HEK293 (cell line): ENCODE data around the gene ZC2HC1C.

Source experiments
- HOXA7 ChIP-seq: sonication (generic); formaldehyde crosslinking; IDR thresholded peaks from 2 replicates; pipeline ENCODE4 v1.8.1; 2022; ENCODE audit warnings: missing genetic modification reagents, borderline replicate concordance
- HOXD13 ChIP-seq: sonication (generic); formaldehyde crosslinking; IDR thresholded peaks from 2 replicates; pipeline ENCODE4 v1.8.0; 2022; ENCODE audit warnings: missing genetic modification reagents, borderline replicate concordance
- KLF16 ChIP-seq: fragments of 450-650 bp; formaldehyde crosslinking; IDR thresholded peaks from 2 replicates; pipeline ENCODE4 v1.5.1; 2017; ENCODE audit warnings: missing biosample characterization, missing genetic modification characterization
- OVOL3 ChIP-seq: fragments of 450-650 bp; formaldehyde crosslinking; IDR thresholded peaks from 2 replicates; pipeline ENCODE4 v1.5.1; 2016; ENCODE audit warnings: missing biosample characterization, missing genetic modification characterization
- TCF7L2 ChIP-seq: IDR thresholded peaks from 2 replicates; pipeline ENCODE4 v1.6.1; 2011; ENCODE audit warnings: low read depth, mild to moderate bottlenecking, inconsistent platforms, low read length, moderate library complexity, borderline replicate concordance
- ZBTB1 ChIP-seq: fragments of 450-650 bp; formaldehyde crosslinking; IDR thresholded peaks from 2 replicates; pipeline ENCODE4 v1.5.1; 2016; ENCODE audit warnings: missing biosample characterization, missing genetic modification characterization
- ZNF132 ChIP-seq: fragments of 450-650 bp; formaldehyde crosslinking; IDR thresholded peaks from 2 replicates; pipeline ENCODE4 v1.5.1; 2017; ENCODE audit warnings: missing biosample characterization, missing genetic modification characterization, borderline replicate concordance
- ZNF146 ChIP-seq: fragments of 450-650 bp; formaldehyde crosslinking; IDR thresholded peaks from 2 replicates; pipeline ENCODE4 v1.5.1; 2016; ENCODE audit warnings: missing biosample characterization, missing genetic modification characterization
- ZNF239 ChIP-seq: fragments of 450-650 bp; formaldehyde crosslinking; IDR thresholded peaks from 2 replicates; pipeline ENCODE4 v1.5.1; 2016; ENCODE audit warnings: missing biosample characterization, missing genetic modification characterization
- ZNF510 ChIP-seq: fragments of 450-650 bp; formaldehyde crosslinking; IDR thresholded peaks from 2 replicates; pipeline ENCODE4 v1.5.1; 2018; ENCODE audit warnings: mild to moderate bottlenecking, missing genetic modification characterization, missing biosample characterization; ENCODE audit not compliant: insufficient replicate concordance
- ZNF518A ChIP-seq: fragments of 450-650 bp; formaldehyde crosslinking; conservative IDR thresholded peaks from 2 replicates; pipeline ENCODE4 v1.5.1; 2016; ENCODE audit warnings: low read depth, missing biosample characterization, missing genetic modification characterization
- ZNF585B ChIP-seq: fragments of 450-650 bp; formaldehyde crosslinking; IDR thresholded peaks from 2 replicates; pipeline ENCODE4 v1.5.1; 2016; ENCODE audit warnings: missing biosample characterization, missing genetic modification characterization
- TF ChIP-seq, protein P1 (sequence below): fragments of 450-650 bp; formaldehyde crosslinking; IDR thresholded peaks from 2 replicates; pipeline ENCODE4 v1.5.1; 2016; ENCODE audit warnings: missing biosample characterization, missing genetic modification characterization
- TF ChIP-seq, protein P2 (sequence below): fragments of 450-650 bp; formaldehyde crosslinking; IDR thresholded peaks from 2 replicates; pipeline ENCODE4 v1.5.1; 2017; ENCODE audit warnings: missing biosample characterization, missing genetic modification characterization

DNA sequence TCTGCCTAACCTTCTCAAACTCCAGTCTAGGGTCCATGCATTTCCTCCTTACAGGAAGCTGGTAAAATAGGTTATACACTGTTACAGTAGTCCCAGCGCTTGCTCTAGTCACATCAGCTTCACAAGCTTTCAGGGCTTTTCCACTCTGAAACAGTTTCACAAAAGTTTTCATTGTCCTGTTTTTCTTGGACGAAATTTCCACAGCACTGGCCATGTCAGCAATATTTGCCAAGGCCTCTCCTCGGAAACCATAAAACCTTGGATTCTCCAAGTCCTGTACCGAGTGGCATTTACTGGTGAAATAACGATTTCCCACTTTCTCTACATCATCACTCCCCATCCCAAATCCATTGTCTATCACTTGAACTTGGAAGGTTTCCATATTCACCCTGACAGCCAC is 20.3 kb upstream of the ZC2HC1C start:
- TF ChIP-seq, protein P1, sequence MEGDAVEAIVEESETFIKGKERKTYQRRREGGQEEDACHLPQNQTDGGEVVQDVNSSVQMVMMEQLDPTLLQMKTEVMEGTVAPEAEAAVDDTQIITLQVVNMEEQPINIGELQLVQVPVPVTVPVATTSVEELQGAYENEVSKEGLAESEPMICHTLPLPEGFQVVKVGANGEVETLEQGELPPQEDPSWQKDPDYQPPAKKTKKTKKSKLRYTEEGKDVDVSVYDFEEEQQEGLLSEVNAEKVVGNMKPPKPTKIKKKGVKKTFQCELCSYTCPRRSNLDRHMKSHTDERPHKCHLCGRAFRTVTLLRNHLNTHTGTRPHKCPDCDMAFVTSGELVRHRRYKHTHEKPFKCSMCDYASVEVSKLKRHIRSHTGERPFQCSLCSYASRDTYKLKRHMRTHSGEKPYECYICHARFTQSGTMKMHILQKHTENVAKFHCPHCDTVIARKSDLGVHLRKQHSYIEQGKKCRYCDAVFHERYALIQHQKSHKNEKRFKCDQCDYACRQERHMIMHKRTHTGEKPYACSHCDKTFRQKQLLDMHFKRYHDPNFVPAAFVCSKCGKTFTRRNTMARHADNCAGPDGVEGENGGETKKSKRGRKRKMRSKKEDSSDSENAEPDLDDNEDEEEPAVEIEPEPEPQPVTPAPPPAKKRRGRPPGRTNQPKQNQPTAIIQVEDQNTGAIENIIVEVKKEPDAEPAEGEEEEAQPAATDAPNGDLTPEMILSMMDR (tag by site-specific recombination), result no peak
- TF ChIP-seq ZNF146 (tag by site-specific recombination), result no peak
- TF ChIP-seq ZNF132, result no peak
- no peak for TF ChIP-seq ZNF585B (tag by site-specific recombination)
- no peak for TF ChIP-seq ZNF518A (tag by site-specific recombination)
- TF ChIP-seq OVOL3, result no peak
- no peak for TF ChIP-seq ZBTB1 (tag by site-specific recombination)
- TF ChIP-seq HOXA7 (CRISPR knock-in tag), result no peak
- TF ChIP-seq, protein P2, sequence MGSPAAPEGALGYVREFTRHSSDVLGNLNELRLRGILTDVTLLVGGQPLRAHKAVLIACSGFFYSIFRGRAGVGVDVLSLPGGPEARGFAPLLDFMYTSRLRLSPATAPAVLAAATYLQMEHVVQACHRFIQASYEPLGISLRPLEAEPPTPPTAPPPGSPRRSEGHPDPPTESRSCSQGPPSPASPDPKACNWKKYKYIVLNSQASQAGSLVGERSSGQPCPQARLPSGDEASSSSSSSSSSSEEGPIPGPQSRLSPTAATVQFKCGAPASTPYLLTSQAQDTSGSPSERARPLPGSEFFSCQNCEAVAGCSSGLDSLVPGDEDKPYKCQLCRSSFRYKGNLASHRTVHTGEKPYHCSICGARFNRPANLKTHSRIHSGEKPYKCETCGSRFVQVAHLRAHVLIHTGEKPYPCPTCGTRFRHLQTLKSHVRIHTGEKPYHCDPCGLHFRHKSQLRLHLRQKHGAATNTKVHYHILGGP (tag by site-specific recombination), result no peak
- TF ChIP-seq TCF7L2, result no peak
- TF ChIP-seq KLF16, result no peak
- TF ChIP-seq HOXD13 (CRISPR knock-in tag), result no peak
- no peak for TF ChIP-seq ZNF239
- TF ChIP-seq ZNF510, result no peak
